A549 (cell line): Measurements from ENCODE around the gene ZFPM1.

Experiments used
- BCL3 ChIP-seq: fragments of >200 bp; sonication (Bioruptor Twin); formaldehyde crosslinking; IDR thresholded peaks from 3 replicates; pipeline ENCODE4 v1.6.1; 2016
- EP300 ChIP-seq, 2 experiments: fragments of >200 bp; sonication (Bioruptor Twin); formaldehyde crosslinking; IDR thresholded peaks; 2 replicates in 1 of 2; 3 replicates in 1 of 2; pipeline ENCODE4 v1.6.1; 2016 to 2017
- ESRRA ChIP-seq: fragments of 150-350 bp; IDR thresholded peaks from 2 replicates; pipeline ENCODE4 v1.6.1; 2014; ENCODE audit warnings: mild to moderate bottlenecking, low read length, borderline replicate concordance
- KDM1A ChIP-seq: fragments of 200-600 bp; sonication (generic); IDR thresholded peaks from 2 replicates; pipeline ENCODE4 v1.6.1; 2016; ENCODE audit warnings: low read depth, mild to moderate bottlenecking
- MAX ChIP-seq: IDR thresholded peaks from 2 replicates; pipeline ENCODE4 v1.6.1; 2012
- PHF8 ChIP-seq: fragments of 200-600 bp; sonication (generic); IDR thresholded peaks from 2 replicates; pipeline ENCODE4 v1.6.1; 2016; ENCODE audit warnings: low read depth, mild to moderate bottlenecking, antibody characterized with exemption, moderate library complexity, borderline replicate concordance
- POLR2A ChIP-seq: IDR thresholded peaks from 2 replicates; pipeline ENCODE4 v1.6.1; 2012; ENCODE audit warnings: mild to moderate bottlenecking, low read length
- TF ChIP-seq, protein P1 (sequence below): fragments of 200-600 bp; sonication (generic); IDR thresholded peaks from 2 replicates; pipeline ENCODE4 v1.6.1; 2016; ENCODE audit warnings: antibody characterized with exemption, mild to moderate bottlenecking, moderate library complexity
- TF ChIP-seq, protein P2 (sequence below): fragments of >200 bp; sonication (Bioruptor Twin); formaldehyde crosslinking; IDR thresholded peaks from 3 replicates; pipeline ENCODE4 v1.5.1; 2016

GRCh38 chr16:88477631-88478519, 24.8 kb downstream of the ZFPM1 start:
- TF ChIP-seq POLR2A = no peak
- TF ChIP-seq, protein P1, sequence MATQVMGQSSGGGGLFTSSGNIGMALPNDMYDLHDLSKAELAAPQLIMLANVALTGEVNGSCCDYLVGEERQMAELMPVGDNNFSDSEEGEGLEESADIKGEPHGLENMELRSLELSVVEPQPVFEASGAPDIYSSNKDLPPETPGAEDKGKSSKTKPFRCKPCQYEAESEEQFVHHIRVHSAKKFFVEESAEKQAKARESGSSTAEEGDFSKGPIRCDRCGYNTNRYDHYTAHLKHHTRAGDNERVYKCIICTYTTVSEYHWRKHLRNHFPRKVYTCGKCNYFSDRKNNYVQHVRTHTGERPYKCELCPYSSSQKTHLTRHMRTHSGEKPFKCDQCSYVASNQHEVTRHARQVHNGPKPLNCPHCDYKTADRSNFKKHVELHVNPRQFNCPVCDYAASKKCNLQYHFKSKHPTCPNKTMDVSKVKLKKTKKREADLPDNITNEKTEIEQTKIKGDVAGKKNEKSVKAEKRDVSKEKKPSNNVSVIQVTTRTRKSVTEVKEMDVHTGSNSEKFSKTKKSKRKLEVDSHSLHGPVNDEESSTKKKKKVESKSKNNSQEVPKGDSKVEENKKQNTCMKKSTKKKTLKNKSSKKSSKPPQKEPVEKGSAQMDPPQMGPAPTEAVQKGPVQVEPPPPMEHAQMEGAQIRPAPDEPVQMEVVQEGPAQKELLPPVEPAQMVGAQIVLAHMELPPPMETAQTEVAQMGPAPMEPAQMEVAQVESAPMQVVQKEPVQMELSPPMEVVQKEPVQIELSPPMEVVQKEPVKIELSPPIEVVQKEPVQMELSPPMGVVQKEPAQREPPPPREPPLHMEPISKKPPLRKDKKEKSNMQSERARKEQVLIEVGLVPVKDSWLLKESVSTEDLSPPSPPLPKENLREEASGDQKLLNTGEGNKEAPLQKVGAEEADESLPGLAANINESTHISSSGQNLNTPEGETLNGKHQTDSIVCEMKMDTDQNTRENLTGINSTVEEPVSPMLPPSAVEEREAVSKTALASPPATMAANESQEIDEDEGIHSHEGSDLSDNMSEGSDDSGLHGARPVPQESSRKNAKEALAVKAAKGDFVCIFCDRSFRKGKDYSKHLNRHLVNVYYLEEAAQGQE = no peak
- TF ChIP-seq, protein P2, sequence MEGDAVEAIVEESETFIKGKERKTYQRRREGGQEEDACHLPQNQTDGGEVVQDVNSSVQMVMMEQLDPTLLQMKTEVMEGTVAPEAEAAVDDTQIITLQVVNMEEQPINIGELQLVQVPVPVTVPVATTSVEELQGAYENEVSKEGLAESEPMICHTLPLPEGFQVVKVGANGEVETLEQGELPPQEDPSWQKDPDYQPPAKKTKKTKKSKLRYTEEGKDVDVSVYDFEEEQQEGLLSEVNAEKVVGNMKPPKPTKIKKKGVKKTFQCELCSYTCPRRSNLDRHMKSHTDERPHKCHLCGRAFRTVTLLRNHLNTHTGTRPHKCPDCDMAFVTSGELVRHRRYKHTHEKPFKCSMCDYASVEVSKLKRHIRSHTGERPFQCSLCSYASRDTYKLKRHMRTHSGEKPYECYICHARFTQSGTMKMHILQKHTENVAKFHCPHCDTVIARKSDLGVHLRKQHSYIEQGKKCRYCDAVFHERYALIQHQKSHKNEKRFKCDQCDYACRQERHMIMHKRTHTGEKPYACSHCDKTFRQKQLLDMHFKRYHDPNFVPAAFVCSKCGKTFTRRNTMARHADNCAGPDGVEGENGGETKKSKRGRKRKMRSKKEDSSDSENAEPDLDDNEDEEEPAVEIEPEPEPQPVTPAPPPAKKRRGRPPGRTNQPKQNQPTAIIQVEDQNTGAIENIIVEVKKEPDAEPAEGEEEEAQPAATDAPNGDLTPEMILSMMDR = no peak
- TF ChIP-seq KDM1A = no peak
- TF ChIP-seq EP300 (IDR thresholded peaks at IDR 0.05) = no peak
- no peak for TF ChIP-seq MAX
- TF ChIP-seq PHF8 = no peak
- no peak for TF ChIP-seq ESRRA
- TF ChIP-seq BCL3 = no peak
